ENCODE results near the gene TBC1D2B. TPM values are rescaled to one million over a fixed set of nuclear protein-coding genes. Genes with fewer than 3 reads are reported as not detected.

Gene TBC1D2B
- polyA plus RNA-seq, 3 donors = 5.9 to 53.3 (median 6.2) TPM

DNA sequence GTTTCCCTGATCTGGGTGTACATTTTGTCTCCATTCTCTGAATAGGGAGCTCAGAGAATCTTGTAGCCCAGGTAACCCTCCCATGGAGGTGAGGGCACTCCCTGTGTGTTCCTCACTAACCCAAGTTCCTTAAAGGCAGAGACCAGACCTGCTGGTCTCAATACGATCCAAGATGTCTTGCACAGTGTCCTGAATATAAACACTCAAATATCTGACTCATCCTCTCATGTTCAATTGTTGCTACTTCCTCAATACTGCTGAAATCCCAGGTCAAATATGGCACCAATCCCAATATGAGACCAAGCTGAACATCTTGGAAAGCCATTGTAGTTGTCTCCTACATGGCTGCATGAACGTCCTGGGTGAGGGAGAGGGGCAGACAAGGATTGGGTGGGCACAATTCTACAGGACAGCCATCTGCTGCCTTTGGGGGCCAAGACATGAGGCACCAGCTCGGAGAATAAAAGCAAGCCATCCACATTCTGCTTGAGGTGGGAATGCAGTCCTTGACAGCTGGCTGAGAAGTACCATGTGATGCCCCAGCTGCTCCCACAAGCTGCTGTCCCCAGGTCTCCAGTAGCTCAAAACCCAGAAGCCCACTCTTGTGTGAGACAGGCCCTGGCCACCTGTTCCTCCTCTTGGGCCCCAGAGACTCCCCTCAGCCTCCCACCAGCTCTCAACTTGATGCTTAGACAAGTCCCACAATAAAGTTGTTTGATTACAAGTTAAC is 18.2 kb downstream of the TBC1D2B start:
- Mint-ChIP-seq H3K4me1 (peaks cover 61% of the 10 kb centered on the region), H3K27ac (peak overlapping the region; percentile 72 to 88 (median 82)), H3K9me3 (no peaks in the 10 kb centered on the region), H3K27me3 (ENCODE audit: low read depth in 3 of 3) (no peaks in the 10 kb centered on the region), H3K4me3 (no peak overlapping the region), H3K36me3 (peaks cover 5 to 9% of the 10 kb centered on the region in 2 donors)
- peaks cover 63 to 69% of the 10 kb centered on the region in 2 donors for H3K4me1 ChIP-seq (ENCODE audit: control insufficient read depth in 1 of 2, insufficient read depth in 2 of 2, low read length in 2 of 2)
- H3K4me2 ChIP-seq (replicated peaks; ENCODE audit: extremely low read depth, low read length, poor library complexity, severe bottlenecking) = peak overlapping the region; percentile 16
- peak overlapping the region; percentile 46 to 68 for H3K27ac ChIP-seq (ENCODE audit: low read depth in 1 of 2, low read length in 2 of 2)
- TF ChIP-seq, protein P1, sequence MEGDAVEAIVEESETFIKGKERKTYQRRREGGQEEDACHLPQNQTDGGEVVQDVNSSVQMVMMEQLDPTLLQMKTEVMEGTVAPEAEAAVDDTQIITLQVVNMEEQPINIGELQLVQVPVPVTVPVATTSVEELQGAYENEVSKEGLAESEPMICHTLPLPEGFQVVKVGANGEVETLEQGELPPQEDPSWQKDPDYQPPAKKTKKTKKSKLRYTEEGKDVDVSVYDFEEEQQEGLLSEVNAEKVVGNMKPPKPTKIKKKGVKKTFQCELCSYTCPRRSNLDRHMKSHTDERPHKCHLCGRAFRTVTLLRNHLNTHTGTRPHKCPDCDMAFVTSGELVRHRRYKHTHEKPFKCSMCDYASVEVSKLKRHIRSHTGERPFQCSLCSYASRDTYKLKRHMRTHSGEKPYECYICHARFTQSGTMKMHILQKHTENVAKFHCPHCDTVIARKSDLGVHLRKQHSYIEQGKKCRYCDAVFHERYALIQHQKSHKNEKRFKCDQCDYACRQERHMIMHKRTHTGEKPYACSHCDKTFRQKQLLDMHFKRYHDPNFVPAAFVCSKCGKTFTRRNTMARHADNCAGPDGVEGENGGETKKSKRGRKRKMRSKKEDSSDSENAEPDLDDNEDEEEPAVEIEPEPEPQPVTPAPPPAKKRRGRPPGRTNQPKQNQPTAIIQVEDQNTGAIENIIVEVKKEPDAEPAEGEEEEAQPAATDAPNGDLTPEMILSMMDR (IDR thresholded peaks at IDR 0.05) = no peak
- H2AFZ ChIP-seq (ENCODE audit: insufficient read depth, low read depth, low read length, poor library complexity, severe bottlenecking) = no peak overlapping the region
- H3K27me3 ChIP-seq (ENCODE audit: control insufficient read depth in 2 of 2, insufficient read depth in 2 of 2, low read length in 2 of 2) = no peaks in the 10 kb centered on the region
- H3K9ac ChIP-seq (ENCODE audit: insufficient read depth, low read length, poor library complexity, severe bottlenecking) = no peak overlapping the region
- DNase-seq = peak in 2 of 3 donors; percentile 51 to 79
- intact Hi-C loops (cut with micrococcal nuclease) = no loop called here
- 68% methylated on average over 3 of the region's 3 CpGs for WGBS (ENCODE audit: insufficient coverage)
- H3K9me3 ChIP-seq (replicated peaks in 1 of 2; ENCODE audit: control insufficient read depth in 1 of 2, insufficient read depth in 1 of 2, low read length in 2 of 2) = no peaks in the 10 kb centered on the region
- no peaks in the 10 kb centered on the region for H3K36me3 ChIP-seq (replicated peaks in 1 of 2; ENCODE audit: control insufficient read depth in 1 of 2, insufficient read depth in 2 of 2, low read length in 2 of 2)
- peaks cover 100% of the 10 kb centered on the region for H3K79me2 ChIP-seq (ENCODE audit: insufficient read depth, low read length)
- H3K4me3 ChIP-seq (replicated peaks in 1 of 3; ENCODE audit: low read depth in 2 of 3, low read length in 3 of 3) = no peak overlapping the region
- H4K20me1 ChIP-seq (ENCODE audit: insufficient read depth, low read length) = peaks cover 58% of the 10 kb centered on the region

DNA sequence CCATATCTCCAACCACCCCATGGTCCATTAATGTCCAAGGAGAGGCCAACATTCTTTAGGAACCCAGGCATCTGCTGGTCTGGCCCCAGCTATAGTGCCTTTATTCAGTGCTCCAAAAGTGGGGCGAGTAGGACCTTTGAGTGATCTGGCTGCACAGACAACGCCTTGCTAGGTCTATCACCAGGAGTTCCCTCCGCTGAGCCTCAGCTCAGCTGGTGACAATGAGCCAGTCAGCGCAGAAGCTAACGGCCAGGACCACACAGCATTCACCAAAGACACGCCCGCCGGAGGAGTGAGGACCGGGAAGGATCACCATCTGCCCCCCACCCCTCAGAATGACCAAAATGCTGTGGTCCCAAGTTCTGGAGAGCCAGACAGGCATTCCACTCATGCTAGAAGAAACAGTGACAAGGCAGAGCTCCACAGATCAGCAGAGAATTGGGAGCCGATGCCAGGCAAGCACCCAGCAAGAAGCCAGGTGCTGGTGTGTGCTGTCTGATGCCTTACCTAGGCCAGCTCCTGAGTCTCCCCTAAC is 19.0 kb downstream of the TBC1D2B start:
- peaks cover 4 to 7% of the 10 kb centered on the region in 2 donors for H3K36me3 ChIP-seq (replicated peaks in 1 of 2; ENCODE audit: control insufficient read depth in 1 of 2, insufficient read depth in 2 of 2, low read length in 2 of 2)
- DNase-seq = no peak
- peaks cover 9 to 11% of the 10 kb centered on the region in 2 donors for H3K36me3 Mint-ChIP-seq
- no peaks in the 10 kb centered on the region for H3K27me3 ChIP-seq (ENCODE audit: control insufficient read depth in 2 of 2, insufficient read depth in 2 of 2, low read length in 2 of 2)
- TF ChIP-seq, protein P1 (IDR thresholded peaks at IDR 0.05) = no peak
- H3K27ac Mint-ChIP-seq = peak overlapping the region; percentile 26 to 88 (median 82)
- H3K27me3 Mint-ChIP-seq (ENCODE audit: low read depth in 3 of 3) = no peaks in the 10 kb centered on the region
- H3K4me1 Mint-ChIP-seq = peaks cover 63% of the 10 kb centered on the region
- H4K20me1 ChIP-seq (ENCODE audit: insufficient read depth, low read length) = peaks cover 66% of the 10 kb centered on the region
- H3K9me3 ChIP-seq (replicated peaks in 1 of 2; ENCODE audit: control insufficient read depth in 1 of 2, insufficient read depth in 1 of 2, low read length in 2 of 2) = no peaks in the 10 kb centered on the region
- peaks cover 58 to 61% of the 10 kb centered on the region in 2 donors for H3K4me1 ChIP-seq (ENCODE audit: control insufficient read depth in 1 of 2, insufficient read depth in 2 of 2, low read length in 2 of 2)
- peak overlapping the region; percentile 46 to 68 for H3K27ac ChIP-seq (ENCODE audit: low read depth in 1 of 2, low read length in 2 of 2)
- WGBS (ENCODE audit: insufficient coverage) = 86% methylated on average over 10 of the region's 10 CpGs
- H3K9ac ChIP-seq (ENCODE audit: insufficient read depth, low read length, poor library complexity, severe bottlenecking) = no peak overlapping the region
- H2AFZ ChIP-seq (ENCODE audit: insufficient read depth, low read depth, low read length, poor library complexity, severe bottlenecking) = no peak overlapping the region
- intact Hi-C loops (cut with micrococcal nuclease) = no loop called here
- no peaks in the 10 kb centered on the region for H3K9me3 Mint-ChIP-seq
- peaks cover 100% of the 10 kb centered on the region for H3K79me2 ChIP-seq (ENCODE audit: insufficient read depth, low read length)
- no peak overlapping the region for H3K4me3 ChIP-seq (replicated peaks in 1 of 3; ENCODE audit: low read depth in 2 of 3, low read length in 3 of 3)
- H3K4me3 Mint-ChIP-seq = no peak overlapping the region
- peak overlapping the region; percentile 16 for H3K4me2 ChIP-seq (replicated peaks; ENCODE audit: extremely low read depth, low read length, poor library complexity, severe bottlenecking)

Data from CD14-positive monocyte (primary cell).